Stimulated activated CD4-positive, alpha-beta T cell treated with anti-CD3 and anti-CD28 coated beads, Interleukin-2, amount 100 ng/mL, for 4 hours (primary cell): ENCODE results near the gene RAD50.
"Not testable (repeated sequence)": the region's sequence is repeated elsewhere in the genome, so short reads cannot be mapped to it uniquely, and the experiment has no call there.

Source experiments
- DNase-seq: peaks from one replicate; pipeline ENCODE4 v3.0.0-alpha.2; 2020; ENCODE audit warnings: low read depth

The RAD50 gene

DNA sequence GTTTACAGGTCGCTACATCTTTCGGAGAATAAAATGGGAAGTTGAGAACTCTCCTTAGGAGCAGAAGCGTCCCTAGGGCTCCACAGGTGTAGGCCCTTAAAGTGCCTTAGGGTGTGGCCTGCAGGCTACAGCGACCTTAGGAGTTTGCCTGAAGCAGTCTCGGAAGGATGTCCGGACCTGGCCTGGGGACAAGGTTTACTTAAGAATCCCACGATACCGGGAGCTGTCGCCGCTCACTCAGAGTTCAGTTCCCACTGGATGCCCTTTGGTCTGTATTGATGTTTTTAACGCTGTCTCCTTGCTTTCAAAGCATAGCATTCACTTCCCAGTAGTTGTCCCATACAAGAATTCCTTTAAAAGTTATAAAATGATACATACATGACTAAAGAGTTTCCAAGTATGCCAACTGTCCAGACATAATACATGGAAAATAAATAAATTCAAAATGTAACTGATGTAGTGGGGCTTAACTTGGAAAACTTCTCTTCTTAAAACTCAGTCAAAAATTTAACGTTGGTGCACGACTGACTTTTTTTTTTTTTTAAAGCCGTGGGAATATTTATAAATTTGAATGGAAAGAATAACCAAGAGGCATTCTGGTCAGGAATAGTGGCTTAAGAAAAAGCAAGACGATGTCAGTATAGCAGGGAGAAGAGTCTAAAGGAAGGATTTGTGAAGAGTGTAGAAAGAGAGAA lies 848 bp downstream of the RAD50 start:
- DNase-seq = no peak

DNA sequence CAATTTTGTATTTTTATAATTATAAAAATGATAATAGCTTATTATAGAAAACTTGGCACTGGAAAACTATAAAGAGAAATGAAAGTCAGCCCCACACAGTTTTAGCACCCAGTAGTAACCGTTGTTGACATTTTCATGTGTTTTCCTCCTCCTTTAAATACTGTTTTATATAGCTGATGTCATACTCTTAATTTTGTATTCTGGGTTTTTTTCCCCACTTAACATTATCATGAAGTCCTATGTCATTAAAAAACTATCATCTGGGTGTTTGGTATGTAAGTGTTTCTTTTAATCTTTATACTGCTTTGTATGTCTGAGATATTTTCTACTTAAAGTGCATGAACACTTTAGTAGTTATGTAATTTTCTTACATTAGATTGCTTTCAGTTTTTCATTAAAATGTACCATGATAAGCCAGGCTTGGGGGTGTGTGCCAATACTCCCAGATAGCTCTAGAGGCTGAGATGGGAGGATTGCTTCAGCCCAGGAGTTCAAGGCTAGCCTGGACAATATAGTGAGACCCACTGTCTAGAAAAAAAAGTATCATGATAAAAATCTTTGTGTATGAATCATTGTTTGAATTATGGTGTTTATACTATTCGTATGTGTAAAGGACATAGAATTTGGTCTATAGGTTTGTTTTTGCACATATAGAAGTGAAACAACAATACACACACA lies 2.7 kb downstream of the RAD50 start:
- DNase-seq = no peak

DNA sequence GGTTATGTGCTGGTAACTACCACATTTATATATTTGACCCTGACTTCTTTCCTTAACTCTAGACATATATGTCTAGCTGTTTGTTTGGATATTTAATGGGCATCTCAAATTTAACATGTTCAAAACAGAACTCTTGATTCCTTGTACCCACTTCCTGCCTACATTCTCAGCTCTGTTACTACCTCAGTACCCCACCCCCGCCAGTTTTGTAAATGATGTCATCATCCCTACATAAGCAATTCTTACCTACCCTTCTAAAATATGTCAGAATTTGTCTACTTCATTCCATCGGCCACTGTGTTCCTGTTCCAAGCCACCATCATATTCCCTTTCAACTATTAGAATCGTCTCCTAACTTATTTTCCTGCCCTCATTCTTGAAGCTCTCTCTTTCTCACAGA lies 4.8 kb downstream of the RAD50 start:
- no peak for DNase-seq

DNA sequence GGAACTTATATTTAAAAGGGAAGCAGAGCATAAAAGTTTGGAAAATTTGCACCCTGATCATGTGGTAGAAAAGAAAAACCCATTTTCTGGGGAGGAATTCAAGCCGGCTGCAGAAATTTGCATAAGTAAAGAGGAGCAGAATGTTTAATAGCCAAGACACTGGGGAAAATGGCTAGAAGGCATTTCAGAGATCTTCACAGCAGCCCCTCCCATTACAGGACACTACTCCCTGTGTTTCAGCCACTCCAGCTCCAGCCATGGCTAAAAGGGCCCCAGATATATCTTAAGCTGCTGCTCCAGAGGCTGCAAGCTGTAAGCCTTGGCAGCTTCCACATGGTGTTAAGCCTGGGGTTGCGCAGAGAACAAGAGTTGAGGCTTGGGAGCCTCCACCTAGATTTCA lies 7.8 kb downstream of the RAD50 start:
- DNase-seq = not testable (repeated sequence)

DNA sequence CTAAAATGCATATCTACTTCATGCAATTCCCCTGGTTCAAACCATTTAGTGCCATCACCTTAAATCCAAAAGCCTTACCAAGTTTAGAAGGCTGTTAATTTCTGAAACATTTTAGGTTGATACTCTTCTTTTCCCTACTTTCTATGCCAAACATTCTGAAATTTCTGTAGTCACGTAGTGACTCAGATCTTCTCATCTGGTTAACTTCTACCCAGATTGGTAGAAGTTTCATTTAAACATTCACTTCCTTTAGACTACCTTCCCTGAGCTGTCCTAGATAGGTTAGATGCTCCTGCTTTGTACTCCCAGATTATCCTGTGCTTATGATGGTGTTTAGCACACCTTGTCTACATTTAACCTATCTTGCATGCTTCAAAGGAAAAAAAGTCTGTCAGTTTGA lies 9.9 kb downstream of the RAD50 start:
- no peak for DNase-seq

DNA sequence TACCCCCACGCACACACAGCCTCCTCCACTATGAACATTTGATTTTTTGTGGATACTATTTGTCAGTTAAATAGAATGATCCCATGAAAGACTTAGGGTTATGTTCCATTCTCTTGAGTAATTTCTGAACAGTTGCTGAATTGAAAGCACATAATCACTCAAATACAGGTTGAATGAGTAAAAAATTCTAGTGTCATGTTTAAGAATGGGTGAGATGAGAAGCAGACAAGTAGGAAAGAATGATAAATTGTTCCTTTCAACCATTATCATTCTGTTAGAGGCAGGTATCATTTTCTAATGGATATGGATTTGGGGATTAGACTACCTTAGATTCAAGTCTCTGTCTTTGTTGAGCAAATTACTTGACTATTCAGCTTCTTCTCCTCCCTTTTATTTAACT lies 19.3 kb downstream of the RAD50 start:
- no peak for DNase-seq

DNA sequence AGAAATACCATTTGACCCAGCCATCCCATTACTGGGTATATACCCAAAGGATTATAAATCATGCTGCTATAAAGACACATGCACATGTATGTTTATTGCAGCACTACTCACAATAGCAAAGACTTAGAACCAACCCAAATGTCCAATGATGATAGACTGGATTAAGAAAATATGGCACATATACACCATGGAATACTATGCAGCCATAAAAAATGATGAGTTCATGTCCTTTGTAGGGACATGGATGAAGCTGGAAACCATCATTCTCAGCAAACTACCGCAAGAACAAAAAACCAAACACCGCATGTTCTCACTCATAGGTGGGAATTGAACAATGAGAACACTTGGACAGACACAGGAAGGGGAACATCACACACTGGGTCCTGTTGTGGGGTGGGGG lies 27.8 kb downstream of the RAD50 start:
- DNase-seq = not testable (repeated sequence)

DNA sequence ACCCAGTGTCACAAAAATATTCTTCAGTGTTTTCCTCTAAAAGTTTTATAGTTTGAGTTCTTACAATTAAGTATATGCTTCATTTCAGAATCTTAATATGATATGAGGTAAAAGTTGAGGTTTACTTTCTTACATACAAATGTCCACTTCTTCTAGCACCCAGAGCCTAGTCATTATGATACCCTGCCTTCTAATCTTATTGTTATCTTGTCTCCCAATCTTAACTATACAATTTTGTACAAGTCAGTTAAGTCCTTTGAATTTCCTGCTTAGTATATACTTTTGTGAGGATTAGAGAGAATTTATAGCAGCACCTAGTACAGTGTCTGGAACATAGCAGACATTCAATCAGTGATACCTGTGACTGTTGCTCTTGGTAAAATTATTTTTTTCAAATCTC lies 29.3 kb downstream of the RAD50 start:
- DNase-seq = no peak

DNA sequence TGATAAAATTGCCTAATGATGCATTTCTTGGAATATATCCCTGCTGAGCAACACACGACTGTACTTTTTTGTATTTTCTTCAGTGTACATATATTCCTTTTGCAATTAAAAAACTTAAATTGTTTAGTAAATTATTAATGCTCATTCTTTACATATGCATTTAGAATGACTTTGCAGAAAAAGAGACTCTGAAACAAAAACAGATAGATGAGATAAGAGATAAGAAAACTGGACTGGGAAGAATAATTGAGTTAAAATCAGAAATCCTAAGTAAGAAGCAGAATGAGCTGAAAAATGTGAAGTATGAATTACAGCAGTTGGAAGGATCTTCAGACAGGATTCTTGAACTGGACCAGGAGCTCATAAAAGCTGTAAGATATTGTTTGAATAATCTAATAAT lies 32.7 kb downstream of the RAD50 start:
- no peak for DNase-seq

DNA sequence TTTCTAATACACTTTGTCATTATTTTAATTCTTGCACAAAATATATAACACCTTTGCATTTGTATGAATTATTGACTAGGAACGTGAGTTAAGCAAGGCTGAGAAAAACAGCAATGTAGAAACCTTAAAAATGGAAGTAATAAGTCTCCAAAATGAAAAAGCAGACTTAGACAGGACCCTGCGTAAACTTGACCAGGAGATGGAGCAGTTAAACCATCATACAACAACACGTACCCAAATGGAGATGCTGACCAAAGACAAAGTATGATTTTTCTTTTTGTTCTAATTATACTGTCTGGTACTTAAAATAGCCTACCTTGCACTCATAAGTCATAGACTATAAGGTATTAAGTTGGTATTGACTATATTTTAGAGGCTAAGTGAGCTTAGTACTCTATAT lies 34.4 kb downstream of the RAD50 start:
- no peak for DNase-seq

DNA sequence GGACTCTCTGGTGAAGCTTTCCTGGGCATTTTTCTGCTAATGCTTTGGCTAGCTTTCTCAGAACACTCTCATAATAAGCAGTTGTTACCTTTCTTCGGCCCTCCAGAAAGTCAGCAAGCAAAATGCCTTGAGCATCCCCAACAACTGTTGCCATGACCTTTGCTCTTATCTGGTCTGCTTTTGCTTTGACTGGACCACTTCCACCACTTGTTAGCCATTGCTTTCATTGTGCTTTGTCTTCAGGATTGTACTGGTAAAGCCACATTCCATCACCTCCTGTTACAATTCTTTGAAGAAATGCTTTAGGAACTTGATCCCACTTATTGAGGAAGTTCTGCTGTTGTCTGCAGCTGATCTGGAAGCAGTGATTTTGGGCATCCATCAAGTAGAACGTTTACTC lies 35.7 kb downstream of the RAD50 start:
- DNase-seq = no peak

DNA sequence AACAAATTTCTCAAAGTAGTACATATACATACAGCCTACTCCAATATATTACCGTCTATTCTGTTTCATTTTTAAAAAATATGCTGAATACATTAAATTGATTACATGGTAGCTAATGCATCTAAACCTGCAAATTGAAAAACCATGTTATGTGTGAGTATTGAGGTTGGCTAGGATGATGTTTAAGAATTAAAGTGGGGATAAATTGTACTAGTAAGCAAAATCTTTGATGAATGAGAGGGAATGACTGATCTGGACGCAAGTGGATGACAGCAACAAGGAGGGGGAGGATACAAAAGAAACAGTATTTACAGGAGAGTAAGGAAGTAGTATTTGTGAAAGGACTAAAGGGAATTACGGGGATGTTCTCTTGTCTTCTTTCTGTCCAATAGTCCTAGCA lies 37.4 kb downstream of the RAD50 start:
- DNase-seq = no peak

DNA sequence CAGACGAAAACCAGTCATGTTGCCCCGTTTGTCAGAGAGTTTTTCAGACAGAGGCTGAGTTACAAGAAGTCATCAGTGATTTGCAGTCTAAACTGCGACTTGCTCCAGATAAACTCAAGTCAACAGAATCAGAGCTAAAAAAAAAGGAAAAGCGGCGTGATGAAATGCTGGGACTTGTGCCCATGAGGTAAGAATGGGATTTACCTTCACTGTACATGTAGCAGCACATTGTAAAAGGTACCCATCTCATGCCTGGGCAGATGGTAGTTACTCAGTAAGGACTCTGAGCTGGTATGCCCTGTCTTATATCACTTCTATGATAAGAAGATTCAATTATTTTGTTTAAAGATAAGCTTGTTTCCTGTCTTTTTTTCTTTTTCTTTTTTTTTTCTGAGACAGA lies 38.8 kb downstream of the RAD50 start:
- no peak for DNase-seq

DNA sequence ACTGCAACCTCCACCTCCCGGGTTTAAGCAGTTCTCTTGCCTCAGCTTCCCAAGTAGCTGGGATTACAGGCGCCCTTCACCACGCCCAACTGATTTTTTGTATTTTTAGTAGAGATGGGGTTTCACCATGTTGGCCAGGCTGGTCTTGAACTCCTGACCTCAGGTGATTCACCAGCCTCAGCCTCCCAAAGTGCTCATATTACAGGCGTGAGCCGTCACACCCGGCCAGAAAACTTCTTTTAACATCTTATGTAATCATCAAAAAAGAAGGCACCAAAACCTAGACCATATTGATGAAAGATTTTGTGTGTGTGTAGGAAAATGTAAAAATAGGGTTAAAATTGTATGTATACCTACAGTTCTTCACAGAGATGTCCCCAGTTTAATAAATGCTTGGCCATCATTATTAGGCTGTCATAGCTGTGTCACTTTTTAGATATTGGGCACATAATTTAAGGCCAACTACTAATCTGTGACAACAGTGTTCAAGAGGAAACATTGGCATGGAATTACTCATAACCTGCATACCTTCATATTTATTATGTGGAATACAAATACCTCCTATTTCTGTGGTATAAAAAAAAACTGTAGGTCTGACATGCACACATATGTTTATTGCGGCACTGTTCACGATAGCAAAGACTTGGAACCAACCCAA lies 44.4 kb downstream of the RAD50 start:
- no peak for DNase-seq

DNA sequence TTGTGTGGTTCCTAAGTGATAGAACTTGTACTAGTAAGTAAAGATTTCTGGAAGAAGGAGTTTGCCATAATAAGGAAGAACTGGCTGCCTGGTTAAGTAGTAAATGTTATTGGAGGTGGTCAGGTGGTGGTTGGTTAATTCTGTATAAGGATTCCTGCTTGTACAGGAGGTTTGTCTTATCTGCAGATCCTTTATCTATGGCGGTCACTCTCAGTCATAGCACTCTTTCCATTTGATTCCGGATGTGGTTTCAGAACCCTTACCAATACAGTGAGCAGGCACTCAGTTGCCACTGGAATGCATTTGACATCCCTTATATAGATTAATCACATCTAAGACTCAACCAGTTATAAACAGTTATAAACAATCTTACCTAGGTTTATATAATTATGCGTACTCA lies 50.3 kb downstream of the RAD50 start:
- DNase-seq = no peak

DNA sequence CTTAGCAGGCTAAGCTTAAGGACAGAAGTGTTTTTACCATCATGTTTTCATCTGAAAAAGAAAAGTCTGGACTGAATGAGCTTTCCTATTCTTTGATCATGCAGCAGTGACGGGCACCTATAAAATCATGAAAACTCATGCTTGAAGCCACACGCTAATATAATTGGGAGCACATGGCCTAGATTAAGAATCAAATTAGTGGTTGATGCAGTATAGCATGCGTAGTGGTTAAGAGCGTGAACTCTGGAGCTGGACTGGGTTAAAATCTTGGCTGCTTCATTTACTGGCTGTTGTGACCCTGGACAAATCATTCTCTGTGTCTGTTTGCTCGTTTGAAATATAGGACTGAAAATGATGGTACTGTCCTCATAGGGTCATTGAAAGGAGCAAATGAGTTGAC lies 51.3 kb downstream of the RAD50 start:
- no peak for DNase-seq

DNA sequence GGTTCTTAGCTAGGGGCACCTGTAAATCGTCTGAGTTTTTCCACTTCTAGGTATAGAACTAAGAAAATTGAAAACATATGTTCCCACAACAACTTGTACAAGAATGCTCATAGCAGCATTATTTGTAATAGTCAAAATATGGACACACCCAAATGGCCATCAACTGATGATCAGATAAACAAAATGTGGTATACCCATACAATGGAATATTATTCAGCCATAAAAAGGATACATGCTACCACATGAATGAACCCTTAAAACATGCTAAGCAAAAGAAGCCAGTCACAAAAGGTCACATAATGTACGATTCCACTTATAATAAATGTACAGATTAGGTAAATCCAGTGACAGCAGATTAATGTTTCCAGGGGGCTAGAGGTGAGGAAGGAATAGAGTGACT lies 55.2 kb downstream of the RAD50 start:
- no peak for DNase-seq

DNA sequence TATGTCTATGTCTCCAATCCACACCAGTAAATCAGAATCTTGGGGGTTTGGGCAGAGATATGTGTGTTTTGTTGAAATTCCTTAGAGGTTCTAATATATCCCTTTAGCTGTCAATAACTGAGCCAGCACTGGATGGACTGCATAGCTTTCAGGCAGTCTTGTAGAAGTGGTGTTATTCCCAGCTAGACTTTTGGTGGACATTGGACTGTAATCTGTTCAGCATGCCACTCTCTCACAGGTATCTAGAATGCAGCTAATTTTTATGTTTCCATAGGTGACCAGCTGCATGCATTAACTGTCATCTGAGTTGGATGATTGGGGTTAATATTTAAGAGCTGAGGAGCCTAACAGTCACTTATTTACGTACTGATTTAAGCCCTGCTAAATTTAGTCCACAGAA lies 56.1 kb downstream of the RAD50 start:
- DNase-seq = no peak

DNA sequence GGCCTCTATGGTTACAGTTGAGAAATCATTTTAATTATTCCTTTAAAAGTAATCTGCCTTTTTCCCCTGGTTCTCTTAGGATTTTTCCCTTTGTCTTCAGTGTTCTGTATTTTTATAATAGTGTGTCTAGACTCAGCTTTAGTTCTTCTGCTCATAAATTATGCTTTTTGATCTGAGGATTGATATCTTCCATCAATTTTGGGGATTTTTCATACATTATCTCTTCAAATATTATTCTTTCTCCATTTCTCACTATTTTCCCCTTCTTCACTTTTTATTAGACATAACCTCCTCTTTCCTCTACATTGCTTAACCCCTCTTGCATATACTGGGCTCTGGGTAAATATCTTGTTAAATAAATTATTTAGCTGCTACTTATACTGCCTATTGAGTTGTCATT lies 64.9 kb downstream of the RAD50 start:
- no peak for DNase-seq

DNA sequence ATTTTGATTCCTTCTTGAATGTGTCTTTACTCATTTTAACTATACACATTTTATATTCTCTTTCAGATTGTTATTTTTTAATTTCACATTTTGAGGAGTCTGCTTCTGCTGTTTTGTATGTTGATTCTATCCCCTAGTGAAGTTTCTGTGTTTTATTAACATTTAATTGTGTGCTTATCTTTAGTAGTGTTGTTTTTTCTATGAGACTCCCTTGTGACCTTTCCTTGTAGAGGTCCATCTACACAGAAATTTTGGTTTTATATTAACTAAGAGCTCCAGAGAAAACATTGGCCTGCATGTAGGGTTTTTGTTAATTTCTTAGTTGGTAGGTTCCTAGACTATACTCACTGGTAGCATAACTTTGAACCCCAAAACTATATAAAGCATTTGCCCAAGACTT lies 65.8 kb downstream of the RAD50 start:
- DNase-seq = no peak

DNA sequence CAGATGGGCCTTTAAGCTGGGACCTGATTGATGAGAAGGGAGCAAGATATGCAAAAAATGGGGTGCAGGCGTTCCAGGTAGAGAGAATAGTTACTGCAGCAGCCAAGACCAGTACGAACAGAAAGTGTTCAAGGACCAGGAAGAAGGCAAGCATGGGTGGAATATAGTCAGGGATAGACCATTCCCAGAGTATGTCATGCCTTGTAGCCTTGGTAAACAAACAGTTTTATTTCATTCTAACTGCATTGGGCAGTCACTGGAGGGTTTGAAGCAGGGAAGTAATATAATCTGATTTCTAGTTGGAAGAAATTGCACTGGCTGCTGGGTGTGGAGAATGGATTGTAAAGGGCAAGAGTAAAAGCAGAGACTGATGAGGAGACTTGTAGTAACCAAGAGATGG lies 70.7 kb downstream of the RAD50 start:
- no peak for DNase-seq

DNA sequence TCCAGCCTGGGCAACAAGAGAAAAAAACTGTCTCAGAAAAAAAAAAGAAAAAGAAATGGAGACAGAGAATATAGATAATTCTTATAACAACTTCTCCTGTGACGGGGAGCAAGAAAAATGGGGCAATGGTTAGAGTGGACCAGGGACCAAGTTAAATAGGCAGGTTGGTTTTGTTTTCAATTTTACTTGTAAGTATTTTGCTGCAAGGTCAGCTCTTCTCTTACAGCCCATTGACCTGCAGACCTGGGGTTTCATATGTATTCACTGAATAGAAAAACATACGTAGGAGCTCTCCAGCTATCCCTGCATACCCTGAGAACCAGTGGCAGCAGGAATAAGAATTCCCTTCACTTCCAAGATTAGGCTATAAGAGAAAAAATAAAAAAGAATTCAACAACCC lies 72.0 kb downstream of the RAD50 start:
- DNase-seq = no peak

DNA sequence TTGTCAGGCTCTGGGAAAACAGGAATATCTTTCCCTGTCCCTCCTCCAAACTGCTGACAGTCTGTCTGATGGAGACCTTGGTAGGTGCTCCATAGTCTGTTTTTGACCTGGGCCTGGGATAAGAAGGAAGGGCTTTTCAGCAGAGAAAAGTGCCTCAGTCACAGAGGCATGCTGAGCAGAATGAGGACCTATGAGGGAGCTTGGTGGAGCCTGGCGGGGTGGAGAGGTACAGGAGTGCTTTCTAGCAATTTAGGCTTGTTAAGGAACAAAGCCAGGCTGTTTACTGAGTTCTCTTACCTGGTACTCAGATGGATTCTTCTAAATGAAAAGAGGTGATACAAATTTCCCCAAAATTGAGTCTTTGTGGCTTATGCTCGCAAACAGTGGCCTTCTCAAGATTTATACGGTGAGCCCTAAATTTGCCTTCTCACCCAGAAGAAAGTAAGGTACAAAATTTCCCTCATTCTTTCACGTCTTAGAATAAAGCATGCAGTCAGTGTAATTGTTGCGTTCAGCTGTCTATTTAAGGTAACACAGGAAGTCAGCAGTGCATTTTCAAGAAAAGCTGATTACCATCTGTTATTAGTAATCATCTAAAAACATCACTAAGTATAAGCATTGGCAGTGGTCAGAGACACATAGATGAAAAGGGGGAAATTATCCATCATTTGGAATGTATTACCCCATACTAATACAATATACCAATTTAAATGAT lies 72.6 kb downstream of the RAD50 start:
- no peak for DNase-seq
